CD4-positive, alpha-beta T cell (primary cell): ENCODE measurements around the gene TMEM140. TPM values are rescaled to one million over a fixed set of nuclear protein-coding genes. Genes with fewer than 3 reads are reported as not detected.

Source experiments
- ATAC-seq: fragments of 200-7000 bp; cut with Tn5 transposase; one replicate; pipeline ENCODE4 v1.10.0; 2022; ENCODE audit warnings: mild to moderate bottlenecking; ENCODE audit not compliant: poor library complexity
- CTCF ChIA-PET: fragments of 350-600 bp; sonication (Branson Sonifier 250); formaldehyde crosslinking; loops from one replicate; lab custom pipeline; 2021; ENCODE audit warnings: antibody characterized with exemption, inconsistent platforms; lab: Charles Lee
- POLR2A ChIA-PET: fragments of 350-600 bp; sonication (Branson Sonifier 250); formaldehyde crosslinking; loops from one replicate; lab custom pipeline; 2021; ENCODE audit warnings: antibody characterized with exemption, inconsistent platforms; lab: Charles Lee
- DNase-seq, 14 experiments: peaks; one replicate each; pipeline ENCODE4 v3.0.0-alpha.2; 2013 to 2020; ENCODE audit warnings: mixed read lengths in 2 of 14
- H3K27ac ChIP-seq, 2 donors: one replicate each; pipeline versions ENCODE4 v1.5.1 to v1.7.0; 2013; ENCODE audit warnings: low read length in 2 of 2, low read depth in 1 of 2, mild to moderate bottlenecking in 1 of 2
- H3K27me3 ChIP-seq, 2 experiments: 1 replicate in 1 of 2; 2 replicates in 1 of 2; pipeline versions ENCODE4 v1.6.1 to v1.7.0; 2013; ENCODE audit warnings: low read length in 2 of 2, control low read depth in 1 of 2, mild to moderate bottlenecking in 1 of 2, moderate library complexity in 1 of 2; ENCODE audit not compliant: insufficient read depth in 2 of 2, control insufficient read depth in 1 of 2
- H3K36me3 ChIP-seq: one replicate; pipeline ENCODE4 v1.6.1; 2013; ENCODE audit warnings: low read length, control low read depth; ENCODE audit not compliant: insufficient read depth
- H3K4me1 ChIP-seq: one replicate; pipeline ENCODE4 v1.6.1; 2013; ENCODE audit warnings: low read length, control low read depth; ENCODE audit not compliant: insufficient read depth
- H3K4me3 ChIP-seq: one replicate; pipeline ENCODE4 v1.5.1; 2013; ENCODE audit warnings: mild to moderate bottlenecking, low read length, moderate library complexity
- H3K9me3 ChIP-seq, 2 experiments: 1 replicate in 1 of 2; 2 replicates in 1 of 2; pipeline versions ENCODE4 v1.6.1 to v1.7.0; 2013; ENCODE audit warnings: low read length in 2 of 2, mild to moderate bottlenecking in 2 of 2, control low read depth in 1 of 2, moderate library complexity in 1 of 2; ENCODE audit not compliant: control insufficient read depth in 1 of 2, insufficient read depth in 1 of 2
- H3K27ac Mint-ChIP-seq: one replicate; pipeline ENCODE4 v1.8.0; 2020; ENCODE audit warnings: mixed read lengths
- H3K27me3 Mint-ChIP-seq: one replicate; pipeline ENCODE4 v1.8.0; 2021; ENCODE audit warnings: mixed read lengths
- H3K36me3 Mint-ChIP-seq: one replicate; pipeline ENCODE4 v1.8.0; 2021; ENCODE audit warnings: low read depth, mixed read lengths
- H3K4me1 Mint-ChIP-seq: one replicate; pipeline ENCODE4 v1.8.0; 2021; ENCODE audit warnings: low read depth, mixed read lengths
- H3K4me3 Mint-ChIP-seq: one replicate; pipeline ENCODE4 v1.8.0; 2020; ENCODE audit warnings: mild to moderate bottlenecking, mixed read lengths
- H3K9me3 Mint-ChIP-seq: one replicate; pipeline ENCODE4 v1.8.0; 2020; ENCODE audit warnings: mixed read lengths
- intact Hi-C, 2 experiments: fragments of 100-400 bp; cut with DNase I in 1 of 2; cut with micrococcal nuclease in 1 of 2; formaldehyde crosslinking; loops; one replicate each; pipeline versions ENCODE4 v1.15.1 to v1.9.0; 2023 to 2025; cut with DNase I, micrococcal nuclease
- total RNA-seq, 174 experiments: library from RNA in 2 of 174; stranded (reverse) in 2 of 174; gene quantifications; one replicate each; pipeline ENCODE4 v1.2.3 and lab custom pipeline; 2021 to 2026
- TF ChIP-seq, protein P1 (sequence below): fragments of 200-600 bp; IDR thresholded peaks from one replicate; pipeline ENCODE4 v1.8.0; 2022; ENCODE audit warnings: antibody characterized with exemption, mild to moderate bottlenecking

Gene TMEM140
- total RNA-seq, 2 experiments from 2014 or later: 27.7 to 32.2 TPM

- ChIA-PET CTCF (no interaction called here), POLR2A (interaction anchor here (0.7 to 1.3 kb wide), 2 partner anchors 20 to 37 kb away, joined by 3 read pairs; partner anchors contain the start of gene CYREN)
- DNase-seq: peak in 3 of 14 experiments; percentile 9 to 29 (median 26)
- Mint-ChIP-seq H3K27ac (no peak overlapping the region), H3K9me3 (no peaks in the 10 kb centered on the region), H3K4me3 (no peak overlapping the region), H3K36me3 (peaks cover 61% of the 10 kb centered on the region), H3K4me1 (peaks cover 69% of the 10 kb centered on the region), H3K27me3 (no peaks in the 10 kb centered on the region)
- Histone ChIP-seq H3K27ac (no peak overlapping the region), H3K9me3 (no peaks in the 10 kb centered on the region), H3K36me3 (peaks cover 22% of the 10 kb centered on the region), H3K27me3 (no peaks in the 10 kb centered on the region), H3K4me1 (peaks cover 34% of the 10 kb centered on the region), H3K4me3 (no peak overlapping the region)
- ATAC-seq: no peak
- TF ChIP-seq, protein P1, sequence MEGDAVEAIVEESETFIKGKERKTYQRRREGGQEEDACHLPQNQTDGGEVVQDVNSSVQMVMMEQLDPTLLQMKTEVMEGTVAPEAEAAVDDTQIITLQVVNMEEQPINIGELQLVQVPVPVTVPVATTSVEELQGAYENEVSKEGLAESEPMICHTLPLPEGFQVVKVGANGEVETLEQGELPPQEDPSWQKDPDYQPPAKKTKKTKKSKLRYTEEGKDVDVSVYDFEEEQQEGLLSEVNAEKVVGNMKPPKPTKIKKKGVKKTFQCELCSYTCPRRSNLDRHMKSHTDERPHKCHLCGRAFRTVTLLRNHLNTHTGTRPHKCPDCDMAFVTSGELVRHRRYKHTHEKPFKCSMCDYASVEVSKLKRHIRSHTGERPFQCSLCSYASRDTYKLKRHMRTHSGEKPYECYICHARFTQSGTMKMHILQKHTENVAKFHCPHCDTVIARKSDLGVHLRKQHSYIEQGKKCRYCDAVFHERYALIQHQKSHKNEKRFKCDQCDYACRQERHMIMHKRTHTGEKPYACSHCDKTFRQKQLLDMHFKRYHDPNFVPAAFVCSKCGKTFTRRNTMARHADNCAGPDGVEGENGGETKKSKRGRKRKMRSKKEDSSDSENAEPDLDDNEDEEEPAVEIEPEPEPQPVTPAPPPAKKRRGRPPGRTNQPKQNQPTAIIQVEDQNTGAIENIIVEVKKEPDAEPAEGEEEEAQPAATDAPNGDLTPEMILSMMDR: no peak
- intact Hi-C loops: no loop called here
Observed at GRCh38 chr7:135206941-135207391, 59.1 kb downstream of the TMEM140 start.

DNA sequence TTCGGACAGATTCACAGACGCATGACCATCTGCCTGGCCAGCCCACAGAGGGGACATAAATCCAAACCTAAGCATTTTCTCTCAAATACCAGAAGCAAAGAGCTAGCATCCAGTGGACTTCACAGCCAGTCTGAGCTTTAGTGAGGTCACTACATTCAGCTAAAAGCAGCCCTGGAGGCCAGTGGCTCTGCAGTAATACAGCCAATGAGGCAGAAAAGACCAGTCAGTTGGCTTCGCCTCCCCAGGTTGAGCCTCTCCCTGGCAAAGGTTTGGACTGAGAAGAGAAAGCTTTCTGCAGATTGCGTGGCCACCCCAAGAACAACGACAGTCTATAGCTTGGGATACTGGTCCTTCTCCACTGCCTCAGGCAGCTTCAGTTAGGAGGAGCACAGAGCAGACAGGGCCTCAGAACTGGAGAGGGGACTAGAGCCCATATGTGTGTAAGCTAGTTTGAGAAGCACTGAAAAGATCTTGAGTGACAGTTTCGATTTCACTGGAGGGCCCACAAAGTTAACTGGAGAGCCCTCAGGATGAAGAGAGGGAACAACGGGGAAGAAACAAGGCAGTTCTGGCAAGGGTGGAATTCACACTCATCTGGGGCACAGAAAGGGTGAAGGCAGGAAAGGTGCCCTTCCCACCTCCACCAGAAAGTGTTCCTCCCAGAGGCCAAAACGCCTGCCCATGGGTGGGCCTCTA, 59.7 kb downstream of the TMEM140 start:
- POLR2A ChIA-PET: interaction anchor here (0.7 kb wide), 1 partner anchor 21 kb away, joined by 3 read pairs; no protein-coding TSS in a partner anchor

DNA sequence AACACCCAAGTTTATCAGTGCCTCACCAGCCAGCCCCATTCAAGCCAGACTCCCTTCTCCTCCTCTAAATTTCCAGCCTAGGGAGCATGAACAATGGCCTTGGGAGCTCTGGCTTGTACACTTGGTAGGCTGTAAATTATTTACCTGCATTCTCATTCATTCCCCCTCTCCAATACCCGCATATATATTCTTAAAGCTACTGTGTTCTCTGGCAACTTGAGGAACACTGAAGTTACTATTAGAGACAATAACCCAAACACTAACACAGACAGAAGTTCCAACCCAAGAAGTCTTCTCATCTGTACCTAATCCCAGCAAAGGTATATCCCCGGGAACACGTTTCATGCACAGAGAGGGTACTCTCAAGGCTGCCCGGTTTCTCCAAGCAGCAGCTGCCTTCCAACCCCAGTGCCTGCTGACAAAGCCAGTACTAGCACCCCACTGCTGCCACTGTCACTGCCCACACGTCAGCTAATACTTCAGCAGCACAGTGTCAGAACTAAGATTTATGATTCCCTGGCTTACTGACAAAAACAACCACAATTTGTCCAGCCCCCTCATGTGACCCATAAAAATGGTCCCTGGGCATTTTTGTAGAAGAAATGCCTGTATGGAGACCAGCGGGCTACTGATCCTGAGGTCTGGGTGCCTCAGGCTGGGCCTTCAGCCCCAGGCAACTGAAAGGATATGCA, 60.4 kb downstream of the TMEM140 start:
- Mint-ChIP-seq H3K4me3 (peak overlapping the region; percentile 54), H3K9me3 (no peaks in the 10 kb centered on the region), H3K27me3 (no peaks in the 10 kb centered on the region), H3K27ac (peak overlapping the region; percentile 13), H3K36me3 (peaks cover 49% of the 10 kb centered on the region), H3K4me1 (peaks cover 63% of the 10 kb centered on the region)
- Histone ChIP-seq H3K4me3 (no peak overlapping the region), H3K27ac (no peak overlapping the region), H3K4me1 (peaks cover 37% of the 10 kb centered on the region), H3K36me3 (peaks cover 10% of the 10 kb centered on the region), H3K27me3 (no peaks in the 10 kb centered on the region), H3K9me3 (no peaks in the 10 kb centered on the region)
- ATAC-seq: no peak
- no peak for DNase-seq
- ChIA-PET POLR2A (interaction anchor here (4.0 kb wide), 1 partner anchor 61 kb away, joined by 49 read pairs; the partner anchor contains the start of gene TMEM140), CTCF (no interaction called here)
- TF ChIP-seq, protein P1: no peak
- intact Hi-C loops: no loop called here

More for the DNA sequence above, 59.7 kb downstream of the TMEM140 start:
- H3K4me3 ChIP-seq: no peak overlapping the region
- Mint-ChIP-seq H3K4me1 (peaks cover 65% of the 10 kb centered on the region), H3K36me3 (peaks cover 55% of the 10 kb centered on the region), H3K9me3 (no peaks in the 10 kb centered on the region), H3K4me3 (no peak overlapping the region), H3K27ac (no peak overlapping the region), H3K27me3 (no peaks in the 10 kb centered on the region)
- CTCF ChIA-PET: no interaction called here
- H3K27me3 ChIP-seq: no peaks in the 10 kb centered on the region
- intact Hi-C loops: no loop called here
- TF ChIP-seq, protein P1: no peak
- no peaks in the 10 kb centered on the region for H3K9me3 ChIP-seq
- peaks cover 37% of the 10 kb centered on the region for H3K4me1 ChIP-seq
- peaks cover 17% of the 10 kb centered on the region for H3K36me3 ChIP-seq
- ATAC-seq: no peak
- no peak for DNase-seq
- no peak overlapping the region for H3K27ac ChIP-seq
